T1000 (cell line): ENCODE data around the gene BNC2.

Experiments used
- DNase-seq: peaks from one replicate; lab custom pipeline; 2025; ENCODE audit warnings: mixed read lengths; lab: John Stamatoyannopoulos, UW

Gene BNC2

DNA sequence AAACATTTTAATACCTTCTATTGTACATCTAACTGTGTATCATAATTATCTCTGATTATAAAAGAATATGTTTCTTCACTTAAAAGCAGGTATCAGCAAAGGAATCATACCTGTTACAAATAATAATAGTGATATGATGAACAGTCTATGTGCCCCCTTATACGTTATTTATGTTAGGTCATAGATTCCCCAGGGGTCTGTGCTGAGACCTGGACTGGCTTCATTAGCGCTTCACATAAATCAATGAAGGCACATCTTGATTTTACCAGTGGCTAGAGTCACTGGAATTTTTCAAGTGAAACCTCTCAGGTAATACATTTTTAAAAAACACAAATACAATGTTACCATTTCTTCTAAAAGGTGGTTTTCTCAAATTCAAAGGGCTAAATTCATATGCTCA is 275.2 kb downstream of the BNC2 start:
- DNase-seq: no peak

DNA sequence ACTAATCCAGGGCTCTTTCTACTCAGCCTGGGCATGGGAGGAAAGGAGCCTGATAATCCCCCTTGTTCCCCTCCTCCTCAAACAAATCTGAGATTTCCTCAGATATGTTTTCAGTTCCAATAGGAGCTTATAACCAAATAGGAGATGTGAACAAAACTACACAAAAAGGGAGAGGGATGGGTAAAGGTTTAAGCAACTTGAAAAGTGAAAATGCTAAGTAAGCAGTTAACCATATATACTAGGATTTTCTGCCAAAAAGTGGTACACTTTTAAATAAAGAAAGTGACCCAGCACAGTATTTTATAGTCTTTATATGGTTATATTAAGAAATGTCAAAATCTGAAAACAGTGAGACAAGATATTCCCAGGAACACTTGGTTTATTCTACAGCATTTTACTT is 275.7 kb downstream of the BNC2 start:
- DNase-seq: no peak

DNA sequence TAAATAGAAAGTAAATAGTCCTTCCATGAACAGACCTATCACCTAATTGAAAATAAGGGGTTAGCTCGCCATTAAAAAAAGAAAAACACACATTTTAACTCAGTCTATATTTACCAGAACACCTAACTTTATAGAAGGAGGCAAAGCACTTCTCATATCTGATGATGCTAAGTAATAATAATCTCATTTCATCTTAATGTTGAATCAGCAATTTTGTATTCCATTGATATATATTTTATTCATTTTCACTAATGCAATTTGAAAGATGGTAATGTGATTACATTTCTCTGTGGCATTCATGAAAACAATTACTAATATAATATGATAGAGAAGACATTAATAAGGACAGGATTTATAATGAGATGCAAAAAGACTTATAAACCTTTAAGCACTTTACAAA is 276.7 kb downstream of the BNC2 start:
- DNase-seq: no peak

DNA sequence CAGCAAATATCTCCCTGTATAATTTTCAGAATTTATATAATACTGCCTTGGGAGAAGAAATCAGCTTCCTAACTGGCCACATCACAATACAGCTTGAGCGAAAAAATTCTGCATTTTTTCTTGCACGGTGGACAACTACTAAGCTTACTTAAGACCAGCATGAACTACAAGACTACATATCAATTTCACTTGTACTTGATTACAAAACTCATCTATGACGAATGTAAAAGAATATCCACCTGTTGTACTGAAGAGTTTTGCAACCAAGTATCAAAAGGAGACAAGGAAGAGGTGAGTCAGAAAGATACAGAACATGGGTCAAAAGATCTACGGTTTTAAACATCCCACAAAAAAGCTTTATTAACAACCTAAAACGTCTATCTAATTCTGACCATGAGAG is 279.4 kb downstream of the BNC2 start:
- no peak for DNase-seq

DNA sequence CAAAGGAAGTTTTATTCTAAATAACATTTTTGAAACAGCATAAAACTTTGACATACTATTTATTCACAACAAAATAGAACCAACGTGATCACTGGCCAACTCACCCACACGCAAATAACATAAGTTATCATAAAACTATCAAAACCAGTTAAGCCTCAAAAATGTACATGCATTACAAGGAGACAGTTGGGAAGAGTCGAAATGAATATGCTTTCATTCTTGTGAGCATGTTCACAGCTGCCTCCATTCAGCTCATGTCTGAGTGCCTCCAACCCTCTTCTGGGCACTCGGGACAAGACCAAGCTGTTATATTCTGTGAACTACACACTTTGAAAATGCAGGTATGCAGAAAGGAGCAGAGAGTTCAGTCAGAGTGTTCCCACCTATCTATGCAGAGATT is 284.9 kb downstream of the BNC2 start:
- DNase-seq: no peak

DNA sequence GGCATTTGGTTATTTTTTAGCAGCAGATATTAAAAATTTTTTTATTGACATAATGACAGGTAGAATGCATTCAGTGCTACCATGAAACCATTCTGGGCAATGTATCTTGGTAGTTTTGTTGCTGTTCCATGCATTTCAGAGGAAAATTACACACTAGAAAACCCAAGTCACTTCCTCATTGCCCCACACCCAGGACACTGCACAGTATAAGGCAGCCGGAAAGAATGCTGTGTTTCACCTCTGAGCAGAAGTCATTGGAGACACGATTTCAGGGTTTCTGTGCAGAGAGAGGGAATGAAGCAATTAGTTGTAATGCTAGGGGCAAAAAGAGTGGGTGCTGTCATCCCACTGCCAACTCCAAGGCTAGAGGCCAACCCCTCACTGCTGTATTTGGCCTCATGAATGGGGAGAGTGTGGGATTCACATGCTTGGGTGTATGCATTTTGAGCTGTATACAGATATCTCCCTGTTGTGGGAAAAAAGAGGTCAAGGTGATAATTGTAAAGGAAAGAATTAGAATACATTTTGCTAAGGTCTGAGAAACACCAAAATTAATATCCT is 290.5 kb downstream of the BNC2 start:
- DNase-seq: no peak

DNA sequence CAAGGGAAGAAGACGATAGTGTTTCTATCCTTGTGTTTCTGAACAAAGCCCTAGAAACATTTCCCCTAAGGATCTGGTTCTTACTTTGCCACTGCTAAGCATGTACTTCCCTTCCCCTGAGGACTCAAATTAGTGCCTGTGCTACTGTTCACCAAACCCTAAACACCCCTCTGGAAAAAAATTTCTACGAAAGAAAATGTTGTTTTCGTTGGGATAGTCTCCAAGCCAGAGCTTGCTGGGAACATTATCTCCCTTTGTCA is 294.6 kb downstream of the BNC2 start:
- DNase-seq: no peak

DNA sequence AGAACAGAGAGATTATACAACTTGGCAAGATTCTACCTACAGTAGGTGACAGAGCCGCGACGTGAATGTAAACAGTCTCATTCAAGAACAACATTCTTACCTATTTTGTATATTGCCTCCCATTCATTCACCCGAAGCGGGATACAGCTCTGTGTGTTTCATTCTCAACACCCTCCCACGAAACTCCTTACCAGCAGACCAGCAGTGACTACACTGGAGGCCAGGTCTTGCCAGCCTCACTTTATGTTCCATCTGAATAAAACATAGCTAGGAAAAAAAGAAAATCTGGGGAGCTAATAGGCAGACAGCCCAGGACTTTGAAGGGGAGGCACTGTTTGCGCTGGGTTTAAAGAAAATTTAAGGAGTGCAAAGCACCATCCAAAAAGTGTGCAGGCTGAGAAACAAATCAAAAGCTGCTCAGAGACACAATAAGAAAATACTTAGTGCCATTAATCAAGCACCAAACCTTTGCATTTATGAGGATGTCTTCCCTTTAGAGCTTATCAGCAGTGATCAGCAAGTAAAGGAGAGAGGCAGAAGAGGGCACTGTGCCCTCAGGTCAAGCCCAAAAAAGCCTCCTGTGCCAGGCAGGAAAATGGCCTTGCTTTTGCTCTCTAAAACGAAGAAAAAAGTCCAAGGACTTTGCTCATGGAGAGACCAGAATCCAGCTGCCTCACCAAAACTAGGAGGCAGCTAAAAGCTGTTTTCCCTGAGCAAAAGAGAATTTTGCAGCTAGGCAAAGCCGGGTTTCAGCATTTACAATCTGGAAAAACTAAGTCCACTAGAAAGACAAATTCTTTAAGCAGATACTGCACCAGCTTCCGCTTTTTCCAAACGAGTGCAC is 295.1 kb downstream of the BNC2 start:
- DNase-seq: no peak

DNA sequence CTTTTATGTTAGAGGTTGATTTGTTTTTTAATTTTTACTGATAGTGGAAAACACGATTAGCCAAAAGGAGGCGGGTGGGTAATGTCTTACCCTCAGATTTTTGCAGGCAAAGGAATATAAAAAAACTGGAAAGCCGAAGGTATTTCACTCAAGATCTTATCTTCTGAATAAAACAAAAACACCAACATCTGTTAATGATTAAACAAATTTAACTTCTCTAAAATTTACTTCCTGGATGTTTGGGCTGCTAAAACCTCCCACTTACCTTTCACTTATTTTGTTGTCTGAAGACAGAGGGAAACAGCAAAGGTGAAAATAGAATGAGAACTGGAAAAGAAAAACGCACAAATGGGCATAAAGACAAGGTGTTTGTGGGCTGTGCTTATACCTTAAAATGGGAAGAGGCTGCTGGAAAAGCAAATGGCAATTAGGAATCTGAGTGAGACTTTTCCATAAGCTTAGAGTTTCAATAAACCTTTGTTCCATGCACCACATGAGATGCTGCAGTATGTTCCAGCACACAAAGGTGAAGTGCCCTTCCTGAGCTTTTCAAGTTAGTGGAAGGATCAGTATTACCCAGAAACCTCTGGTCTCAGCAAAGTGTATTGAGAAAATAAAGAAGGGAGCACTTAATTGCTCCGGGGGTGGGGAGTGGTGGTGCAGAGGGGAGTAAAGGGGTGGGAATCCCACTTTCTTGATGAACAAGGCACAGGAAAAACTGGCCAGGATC is 298.3 kb downstream of the BNC2 start:
- no peak for DNase-seq

DNA sequence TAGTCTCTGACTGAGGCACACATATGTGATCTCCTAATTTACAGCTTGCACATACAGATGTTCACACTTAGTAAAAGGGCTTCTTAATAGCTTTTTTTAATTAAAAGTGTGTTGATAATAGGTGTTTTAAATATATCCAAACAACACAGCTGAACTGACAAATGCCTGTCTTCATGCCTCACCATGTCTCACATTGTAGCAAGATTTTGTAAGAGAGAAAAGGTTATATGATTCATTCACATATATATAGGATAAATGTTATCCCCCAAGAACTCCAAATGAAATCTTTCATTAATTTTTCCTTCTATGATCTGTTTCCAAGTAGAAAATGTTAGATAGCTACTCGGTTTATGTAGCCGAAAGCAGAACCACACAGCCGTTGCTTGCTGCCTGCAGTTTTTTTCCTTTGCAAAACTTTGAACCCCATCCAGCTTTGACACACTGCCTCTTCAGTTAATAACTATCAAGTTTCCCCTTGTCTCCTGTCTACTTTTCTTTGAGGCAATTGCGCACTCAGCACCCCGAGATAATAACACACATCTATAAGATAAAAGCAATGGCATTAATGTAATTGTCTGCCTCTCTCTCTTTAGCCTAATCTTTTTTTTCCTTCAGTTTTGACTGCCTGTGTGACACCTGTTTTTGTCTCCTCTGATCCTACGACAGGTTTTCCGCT is 299.2 kb downstream of the BNC2 start:
- DNase-seq: no peak

DNA sequence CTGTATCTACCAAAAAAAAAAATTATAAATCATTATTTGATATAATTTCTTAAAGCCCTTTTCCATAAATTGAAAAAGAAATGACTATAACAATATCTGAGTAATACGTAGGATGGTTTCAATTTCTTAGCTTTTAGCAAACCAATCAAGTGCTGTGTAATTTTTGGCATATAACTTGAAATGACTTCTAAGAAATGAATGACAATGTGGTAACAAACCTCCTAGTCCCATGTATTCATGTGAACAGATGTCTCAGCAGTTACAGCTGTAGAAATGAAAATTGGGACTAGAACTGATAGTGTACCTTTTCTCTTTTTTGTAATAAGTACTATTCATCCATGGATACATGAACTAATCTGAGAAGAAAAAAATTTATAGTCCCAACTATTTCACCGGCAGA is 307.0 kb downstream of the BNC2 start:
- DNase-seq: no peak

DNA sequence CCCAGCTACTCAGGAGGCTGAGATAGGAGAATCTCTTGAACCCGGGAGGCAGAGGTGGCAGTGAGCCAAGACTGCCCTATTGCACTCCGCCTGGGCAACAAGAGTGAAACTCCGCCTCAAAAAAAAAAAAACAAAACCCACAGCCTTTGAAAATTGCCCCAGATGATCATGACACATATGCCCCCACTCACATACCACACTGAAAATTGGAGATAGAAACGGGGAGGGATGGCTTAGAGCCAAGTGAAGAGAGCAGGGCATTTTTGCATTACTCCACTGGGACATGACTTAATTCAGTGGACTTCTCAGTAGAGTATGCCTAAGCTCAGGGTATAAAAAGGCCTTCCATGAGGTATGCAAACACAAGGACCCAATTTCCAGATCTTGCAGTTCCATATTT is 309.3 kb downstream of the BNC2 start:
- DNase-seq: no peak

DNA sequence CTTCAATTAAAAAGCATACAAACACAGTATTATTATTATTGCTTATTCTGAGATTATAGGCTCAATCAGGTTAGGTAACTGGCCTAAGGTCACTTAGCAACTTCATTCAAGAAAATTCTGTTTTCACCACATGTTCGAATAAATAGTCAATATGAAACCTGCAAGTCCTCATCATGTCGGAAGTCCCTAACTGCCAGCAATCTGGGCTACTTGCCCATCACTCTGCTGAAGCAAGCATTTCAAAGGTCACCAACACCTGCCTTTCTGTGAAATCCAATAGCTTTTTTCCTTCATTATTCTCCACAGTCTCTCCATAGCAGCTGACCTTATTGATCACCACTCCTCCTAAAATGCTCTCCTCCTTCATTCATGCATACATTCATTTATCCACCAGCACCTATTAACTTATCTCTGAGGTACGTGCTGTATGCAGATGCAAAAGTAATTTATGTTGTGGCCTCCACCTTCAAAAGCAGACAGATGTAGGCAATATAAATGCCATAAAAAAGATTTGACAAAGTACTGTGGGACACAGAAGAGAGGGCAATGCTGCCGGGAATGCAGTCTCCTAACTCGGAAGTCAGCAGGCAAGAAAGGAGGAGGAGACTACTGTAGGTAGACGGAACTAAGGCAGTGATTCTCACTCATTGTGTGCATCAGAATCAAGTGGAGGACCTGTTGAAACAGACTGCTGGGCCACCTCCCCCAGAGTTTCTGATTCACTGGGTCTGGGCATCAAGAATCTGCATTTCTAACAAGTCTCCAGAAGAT is 310.9 kb downstream of the BNC2 start:
- DNase-seq: no peak

DNA sequence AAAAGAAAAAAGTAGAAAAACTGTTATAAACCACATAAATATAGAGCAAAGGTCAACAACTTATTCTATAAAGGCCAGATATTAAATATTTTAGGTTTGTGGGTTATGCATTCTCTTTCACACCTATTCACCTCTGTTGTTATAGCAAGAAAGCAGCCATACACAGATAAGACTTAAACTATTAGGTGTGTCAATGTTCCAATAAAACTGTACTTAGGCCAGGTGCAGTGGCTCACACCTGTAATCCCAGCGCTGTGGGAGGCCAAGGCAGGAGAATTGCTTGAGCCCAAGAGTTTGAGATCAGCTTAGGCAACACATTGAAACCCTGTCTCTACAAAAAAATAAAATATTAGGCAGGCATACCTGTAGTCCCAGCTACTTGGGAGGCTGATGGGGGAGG is 314.7 kb downstream of the BNC2 start:
- DNase-seq: no peak

DNA sequence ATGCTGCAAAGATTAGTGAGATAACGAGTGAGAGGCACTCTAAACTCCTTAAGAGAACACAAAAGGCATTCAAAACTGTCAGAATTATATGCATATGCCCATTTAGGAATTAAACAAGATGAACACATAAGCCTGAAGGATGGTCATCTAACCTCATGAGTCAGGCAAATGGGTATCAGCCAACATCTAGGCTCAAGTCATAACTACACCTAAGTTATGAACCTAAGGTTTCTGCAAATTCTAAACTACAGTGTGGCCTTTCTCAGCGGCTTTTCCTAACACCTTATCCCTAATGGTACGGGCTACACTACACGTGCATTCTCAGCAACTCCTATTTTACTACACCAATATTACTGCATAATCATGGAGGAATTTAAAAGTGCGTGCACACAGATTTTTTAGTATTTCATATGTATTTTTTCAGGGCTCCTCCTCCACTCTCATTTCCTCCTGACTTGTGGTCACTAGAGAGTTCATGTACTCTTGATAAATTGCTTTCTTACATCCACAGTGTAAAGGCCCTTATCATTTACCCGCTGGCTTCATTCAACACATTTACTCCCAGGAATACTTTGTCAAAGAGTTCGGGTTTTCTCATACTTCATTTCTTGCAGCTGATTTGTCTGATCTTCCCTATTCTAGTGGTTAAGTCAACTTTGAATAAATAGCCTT is 316.5 kb downstream of the BNC2 start:
- DNase-seq: no peak

DNA sequence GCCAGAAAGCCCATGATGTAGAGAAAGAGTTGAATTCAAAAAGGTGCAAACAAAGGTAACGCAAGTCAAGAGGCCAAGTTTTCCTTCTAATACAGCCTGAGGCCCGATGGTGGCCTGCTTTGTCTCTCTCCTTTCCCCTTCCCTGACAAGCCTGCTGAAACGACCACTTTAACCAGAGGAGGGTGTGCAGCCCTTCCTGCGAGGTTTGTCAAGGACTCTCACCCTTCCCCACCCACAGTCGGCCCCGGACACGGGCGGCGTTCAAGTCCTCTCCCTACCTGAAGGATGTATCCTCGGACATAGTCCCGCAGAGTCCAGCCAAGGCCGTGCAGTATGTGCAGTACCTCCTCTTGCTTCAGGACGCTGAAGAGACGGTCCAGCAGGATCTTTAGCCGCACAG is 318.2 kb downstream of the BNC2 start:
- DNase-seq: no peak

DNA sequence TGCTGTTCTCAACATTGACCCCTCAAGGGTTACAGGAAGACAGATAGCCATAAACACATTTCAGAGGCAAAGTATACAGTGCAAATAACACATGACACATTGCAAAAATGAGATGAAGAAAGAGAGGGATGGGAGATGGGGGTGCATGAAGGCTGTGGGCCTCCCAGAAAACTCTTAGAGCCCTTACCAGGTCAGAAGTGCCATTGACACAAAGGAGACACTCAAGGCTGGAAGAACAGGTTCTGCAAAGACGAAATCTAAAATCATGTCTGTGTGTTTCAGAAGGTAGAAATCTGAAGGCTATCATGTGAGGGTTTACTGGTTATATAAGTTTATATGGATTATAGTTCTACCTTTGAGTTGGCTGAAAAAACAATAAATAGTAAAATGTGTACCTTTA is 318.8 kb downstream of the BNC2 start:
- DNase-seq: no peak

DNA sequence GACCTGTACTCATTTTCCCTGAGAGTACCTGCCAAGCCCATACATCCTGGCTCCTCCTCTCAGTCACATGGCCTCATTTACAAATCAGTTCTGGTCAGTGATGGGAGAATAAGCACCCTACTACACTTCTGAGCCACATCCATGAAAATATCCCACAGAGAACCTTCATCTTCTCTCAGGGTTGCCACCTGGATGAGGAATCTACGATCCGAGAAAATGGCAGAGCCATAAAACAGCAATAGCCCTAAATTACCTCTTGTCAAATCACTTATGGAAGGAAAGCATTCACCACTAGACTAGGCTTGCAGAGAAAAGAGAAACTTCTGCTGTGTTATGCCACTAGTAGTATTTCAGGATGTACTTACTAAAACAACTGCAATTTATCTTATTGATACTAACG is 324.8 kb downstream of the BNC2 start:
- no peak for DNase-seq

DNA sequence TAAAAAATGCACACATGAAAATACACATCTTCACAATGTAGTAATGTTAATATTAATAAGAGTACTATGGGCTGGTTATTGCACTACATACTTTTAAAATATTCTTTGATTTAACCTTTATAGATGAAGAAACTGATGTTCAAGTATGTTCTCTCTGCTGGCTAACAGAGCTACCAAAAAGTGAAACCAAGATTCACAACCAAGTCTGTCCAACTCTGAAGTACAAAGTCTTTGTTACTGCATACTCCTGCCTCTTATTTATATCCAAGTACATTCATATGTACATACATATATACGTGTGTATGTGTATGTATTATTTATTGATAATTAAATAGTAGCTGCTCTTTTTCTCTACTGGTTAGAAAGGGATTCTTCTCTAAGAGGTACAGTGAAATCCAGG is 325.6 kb downstream of the BNC2 start:
- no peak for DNase-seq

DNA sequence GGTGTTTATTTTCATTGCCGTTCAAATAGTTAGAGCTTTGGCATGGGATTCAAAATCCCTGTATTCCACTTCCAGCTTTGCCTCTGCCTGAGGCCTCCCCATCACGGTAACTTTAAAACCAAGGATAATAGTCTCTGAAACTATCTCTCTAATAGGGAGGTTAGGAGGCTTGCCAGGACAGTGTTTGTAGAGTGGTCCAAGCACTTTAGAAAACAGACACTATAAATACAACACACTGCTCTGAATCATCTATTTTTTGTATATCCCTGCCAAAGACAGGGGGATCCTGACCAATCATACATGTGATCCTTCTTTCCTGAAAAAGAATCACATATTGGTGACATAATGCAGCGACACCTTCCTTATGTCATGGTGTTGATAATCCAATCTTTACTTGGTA is 326.8 kb downstream of the BNC2 start:
- no peak for DNase-seq

DNA sequence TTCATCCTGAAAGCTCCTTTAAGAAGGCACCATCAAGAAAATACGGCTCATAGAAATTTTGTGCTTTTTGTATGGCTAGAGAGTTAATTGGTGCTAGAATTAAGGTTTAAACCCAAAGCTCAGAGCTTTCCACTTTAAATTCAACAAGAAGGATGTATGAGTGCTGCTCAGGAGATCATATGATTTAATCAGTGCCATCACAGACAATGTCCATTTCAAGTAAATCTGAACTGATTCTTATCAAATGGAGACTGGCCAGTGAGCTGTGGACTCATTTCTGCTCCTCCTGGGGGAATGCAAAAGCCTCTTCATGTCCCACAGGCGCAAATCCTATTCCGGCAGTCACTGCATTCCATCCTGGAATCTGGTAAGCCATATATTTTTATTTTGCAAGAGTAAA is 327.2 kb downstream of the BNC2 start:
- no peak for DNase-seq

DNA sequence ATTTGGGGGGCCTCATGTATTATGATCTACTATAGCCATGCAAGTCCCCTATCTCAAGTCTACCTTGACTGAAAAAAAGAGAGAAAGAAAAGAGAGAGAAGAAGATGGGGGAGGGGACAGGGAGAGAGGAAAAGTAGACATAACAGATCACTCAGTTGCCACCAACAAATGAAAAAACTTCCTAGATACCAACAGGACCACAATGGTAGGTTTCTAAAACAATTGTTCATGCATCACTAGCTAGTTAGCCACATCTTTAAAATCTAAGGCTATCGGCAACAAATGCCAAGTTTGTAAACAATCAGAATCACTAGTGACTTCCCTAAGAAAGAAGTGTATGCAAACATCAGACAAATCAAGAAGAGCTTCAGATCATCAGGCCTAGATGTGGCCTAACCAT is 328.2 kb downstream of the BNC2 start:
- DNase-seq: no peak
